Measurements from ENCODE around the gene GRAP. TPM values are rescaled to one million over a fixed set of nuclear protein-coding genes. Genes with fewer than 3 reads are reported as not detected.
A peak's percentile ranks its signal among the peaks of the same experiment; 100 is the strongest.

The GRAP gene
- total and polyA plus RNA-seq, 2 donors (not counting 3 experiments of a cell fraction or from before 2014, with no cell fraction given): 32.1 to 43.6 TPM

GRCh38 chr17:19003543-19004420 lies 43.0 kb downstream of the GRAP start:
- no peaks in the 10 kb centered on the region for H3K36me3 ChIP-seq (ENCODE audit: control insufficient read depth in 2 of 2, extremely low read depth in 1 of 2, insufficient read depth in 2 of 2, low read length in 2 of 2)
- peak overlapping the region; percentile 70 for H3K4me2 ChIP-seq (ENCODE audit: insufficient read depth, low read length)
- no peaks in the 10 kb centered on the region for H4K20me1 ChIP-seq (replicated peaks; ENCODE audit: control insufficient read depth, extremely low read depth, insufficient read depth, low read length)
- CTCF ChIA-PET: interaction anchor here (4.6 kb wide), 1 partner anchor 43 kb away, joined by 35 read pairs; no protein-coding TSS in a partner anchor
- POLR2A ChIA-PET: no interaction called here
- no peak for TF ChIP-seq MYC (IDR thresholded peaks at IDR 0.05; ENCODE audit: low read depth, low read length)
- no peak for TF ChIP-seq EZH2 (IDR thresholded peaks at IDR 0.05; ENCODE audit: borderline replicate concordance, low read depth, low read length, severe bottlenecking)
- TF ChIP-seq POLR2A (IDR thresholded peaks at IDR 0.05; ENCODE audit: low read depth, low read length): no peak
- TF ChIP-seq CTCF (IDR thresholded peaks at IDR 0.05; ENCODE audit: extremely low read depth in 1 of 2, insufficient read depth in 1 of 2, low read depth in 1 of 2, low read length in 2 of 2): no peak
- no peak for TF ChIP-seq MAX (IDR thresholded peaks at IDR 0.05; ENCODE audit: insufficient read depth, insufficient read length)
- no peak for TF ChIP-seq POLR2AphosphoS5 (IDR thresholded peaks at IDR 0.05; ENCODE audit: insufficient read depth, low read depth, low read length)
- TF ChIP-seq JUN (IDR thresholded peaks at IDR 0.05; ENCODE audit: borderline replicate concordance, insufficient read depth, insufficient read length, low read depth): no peak
- peak overlapping the region; percentile 93 for H3K9ac ChIP-seq (replicated peaks; ENCODE audit: extremely low read depth, insufficient read depth, low read length)
- H3K9me1 ChIP-seq (replicated peaks; ENCODE audit: control insufficient read depth, extremely low read depth, insufficient read depth, low read length): no peaks in the 10 kb centered on the region
- H3K27ac ChIP-seq (ENCODE audit: insufficient read depth, low read depth, low read length): peak overlapping the region; percentile 75
- peak overlapping the region; percentile 64 for H2AFZ ChIP-seq (ENCODE audit: low read depth, low read length)
- intact Hi-C loops (cut with micrococcal nuclease) (loop anchor here (2.0 kb wide), 1 partner anchor 43 kb away; no protein-coding TSS in a partner anchor), dilution Hi-C loops (cut with MboI; ENCODE audit: extremely low pct_ligation_motif_present, low sequenced_read_pairs) (no loop called here)
- H3K4me1 ChIP-seq (ENCODE audit: control insufficient read depth, extremely low read depth, insufficient read depth, low read length): peaks cover 24% of the 10 kb centered on the region
- peak; percentile 34 for DNase-seq (ENCODE audit: low read depth, low spot score)
- no peak for FAIRE-seq
- no peaks in the 10 kb centered on the region for H3K9me3 ChIP-seq (replicated peaks; ENCODE audit: control insufficient read depth, insufficient read depth, low read length)
- H3K27me3 ChIP-seq (ENCODE audit: control insufficient read depth in 2 of 2, insufficient read depth in 2 of 2, low read length in 2 of 2): no peaks in the 10 kb centered on the region
- H3K4me3 ChIP-seq (replicated peaks in 1 of 3; ENCODE audit: insufficient read depth in 1 of 3, low read depth in 1 of 3, low read length in 3 of 3): peak overlapping the region; percentile 71 to 74 (median 71)
- H3K79me2 ChIP-seq (ENCODE audit: control insufficient read depth, insufficient read depth, low read length): peaks cover 35% of the 10 kb centered on the region
- no TSS peak for BruUV-seq (replicated peaks)
